C1 segment of cervical spinal cord (tissue), 14 donors: ENCODE measurements around the gene SIL1.
"Not testable (repeated sequence)": the region's sequence is repeated elsewhere in the genome, so short reads cannot be mapped to it uniquely, and the experiment has no call there.

Experiments
- DNase-seq, 14 donors: peaks; one replicate each; lab custom pipeline; 2025; lab: John Stamatoyannopoulos, UW

The SIL1 gene

DNA sequence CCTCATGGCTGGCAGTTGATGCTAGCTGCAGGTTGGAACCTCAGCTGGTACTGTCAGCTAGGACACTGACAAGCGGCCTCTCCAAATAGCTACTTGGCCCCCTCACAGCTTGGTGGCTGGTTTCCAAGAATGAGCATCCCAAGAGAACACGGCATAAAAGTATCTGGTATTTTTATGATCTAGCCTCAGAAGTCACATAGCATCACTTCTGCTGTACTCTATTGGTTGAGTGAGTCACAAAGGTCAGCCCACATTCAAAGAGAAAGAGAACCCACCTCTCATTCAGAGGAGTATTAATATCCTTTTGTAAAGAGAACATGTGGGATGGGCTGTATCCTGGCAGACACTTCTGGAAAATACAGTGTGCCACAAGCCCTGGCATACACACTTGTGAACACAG is 6.0 kb upstream of the SIL1 start:
- no peak for DNase-seq

DNA sequence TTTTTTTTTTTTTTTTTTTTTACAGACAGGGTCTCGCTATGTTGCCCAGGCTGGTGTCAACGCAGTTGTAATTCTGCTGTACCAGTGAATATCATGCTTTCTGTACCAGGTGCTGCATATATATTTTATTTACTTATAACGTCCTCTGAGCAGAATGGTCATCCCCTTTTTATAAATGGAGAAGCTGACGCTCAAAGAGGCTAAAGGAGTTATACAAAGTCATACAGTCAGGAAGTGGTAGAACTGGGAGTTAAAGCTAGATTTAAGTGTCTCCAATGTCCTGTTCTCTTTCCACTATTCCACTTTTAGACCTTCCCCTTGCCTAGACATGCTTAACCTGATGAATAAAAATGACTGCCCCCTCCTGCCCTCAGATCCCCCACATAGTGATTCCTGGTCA is 1.2 kb upstream of the SIL1 start:
- DNase-seq: no peak

- no peak for DNase-seq
These were observed 1.7 kb downstream of the SIL1 start for GRCh38 chr5:139196296-139196956.

GRCh38 chr5:139194486-139194885 is 3.7 kb downstream of the SIL1 start:
- DNase-seq: no peak

DNA sequence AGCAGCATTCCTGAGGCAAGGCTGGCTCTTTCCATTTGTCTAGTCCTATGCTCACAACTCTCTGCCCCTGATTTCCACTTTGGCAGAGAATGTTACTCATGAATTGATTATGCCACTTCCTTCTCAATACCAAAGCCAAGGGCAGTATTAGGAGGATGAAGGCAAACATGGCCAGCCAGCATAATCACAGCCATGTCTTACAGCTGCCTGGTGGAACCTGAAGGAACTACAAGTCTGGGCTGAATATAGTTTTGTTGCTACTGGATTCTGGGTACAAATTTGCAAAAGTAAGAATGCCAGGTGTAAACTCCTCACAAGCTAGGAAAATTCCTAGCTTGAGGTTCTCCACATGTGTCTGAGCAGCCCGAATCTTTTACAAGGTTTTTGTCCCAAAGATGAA is 4.2 kb downstream of the SIL1 start:
- DNase-seq: no peak

GRCh38 chr5:139192906-139193305 is 5.3 kb downstream of the SIL1 start:
- not testable (repeated sequence) for DNase-seq

GRCh38 chr5:139191954-139192353 is 6.2 kb downstream of the SIL1 start:
- not testable (repeated sequence) for DNase-seq

- no peak for DNase-seq
These were observed 8.0 kb downstream of the SIL1 start for GRCh38 chr5:139190125-139190524.

DNA sequence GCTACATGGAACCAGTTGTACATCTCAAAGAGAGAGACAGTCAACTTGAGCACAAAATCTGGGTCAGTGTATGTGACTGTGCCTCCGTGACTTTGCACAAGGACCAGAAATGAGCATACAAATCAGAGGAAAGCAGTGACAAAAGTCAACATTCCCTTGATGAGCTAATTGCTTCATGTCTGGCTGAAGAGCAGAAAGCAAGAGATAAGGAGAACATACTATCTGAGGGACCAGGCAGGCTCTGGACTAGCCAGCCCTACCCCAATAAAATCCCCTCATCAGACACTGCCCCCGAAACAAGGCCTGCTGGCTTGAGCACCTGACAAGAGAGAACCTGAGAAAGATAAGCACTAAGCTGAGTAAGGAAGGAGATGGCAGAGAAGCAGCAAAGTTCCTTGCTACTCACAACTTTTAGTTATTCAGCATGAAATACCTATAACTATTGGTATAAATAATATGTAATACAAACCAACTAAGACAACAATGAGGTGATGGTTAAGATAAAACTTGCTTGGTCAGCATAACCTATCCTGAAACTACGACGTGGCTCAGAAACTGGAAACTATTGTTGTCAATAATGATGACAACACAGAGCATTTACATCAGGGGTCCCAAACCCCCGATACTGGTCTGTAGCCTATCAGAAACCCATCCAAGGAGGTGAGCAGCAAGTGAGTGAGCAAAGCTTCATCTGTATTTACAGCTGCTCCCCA is 9.5 kb downstream of the SIL1 start:
- no peak for DNase-seq

- no peak for DNase-seq
These were observed 11.3 kb downstream of the SIL1 start for GRCh38 chr5:139186752-139187326.

GRCh38 chr5:139186261-139186660 is 11.9 kb downstream of the SIL1 start:
- no peak for DNase-seq

GRCh38 chr5:139185589-139185988 is 12.6 kb downstream of the SIL1 start:
- no peak for DNase-seq

DNA sequence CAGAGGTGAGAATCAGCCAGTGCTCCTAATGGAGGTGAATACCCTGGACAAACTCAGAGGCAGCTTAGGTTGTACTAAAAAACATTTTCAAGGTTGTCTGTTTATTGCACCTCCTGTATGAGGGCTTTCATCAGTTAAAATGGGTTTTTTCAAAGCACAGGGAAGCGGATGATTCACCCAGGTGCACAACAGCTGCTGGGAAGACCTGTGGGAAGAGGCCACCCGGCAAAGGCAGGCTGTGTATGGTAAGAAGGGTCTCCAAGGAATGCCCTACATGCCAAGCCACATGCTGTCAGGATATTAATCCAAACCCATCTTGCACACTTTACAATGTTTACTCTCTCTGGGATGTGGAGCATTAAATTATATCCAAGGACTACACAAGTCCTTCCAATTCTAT is 14.7 kb downstream of the SIL1 start:
- DNase-seq: no peak

DNA sequence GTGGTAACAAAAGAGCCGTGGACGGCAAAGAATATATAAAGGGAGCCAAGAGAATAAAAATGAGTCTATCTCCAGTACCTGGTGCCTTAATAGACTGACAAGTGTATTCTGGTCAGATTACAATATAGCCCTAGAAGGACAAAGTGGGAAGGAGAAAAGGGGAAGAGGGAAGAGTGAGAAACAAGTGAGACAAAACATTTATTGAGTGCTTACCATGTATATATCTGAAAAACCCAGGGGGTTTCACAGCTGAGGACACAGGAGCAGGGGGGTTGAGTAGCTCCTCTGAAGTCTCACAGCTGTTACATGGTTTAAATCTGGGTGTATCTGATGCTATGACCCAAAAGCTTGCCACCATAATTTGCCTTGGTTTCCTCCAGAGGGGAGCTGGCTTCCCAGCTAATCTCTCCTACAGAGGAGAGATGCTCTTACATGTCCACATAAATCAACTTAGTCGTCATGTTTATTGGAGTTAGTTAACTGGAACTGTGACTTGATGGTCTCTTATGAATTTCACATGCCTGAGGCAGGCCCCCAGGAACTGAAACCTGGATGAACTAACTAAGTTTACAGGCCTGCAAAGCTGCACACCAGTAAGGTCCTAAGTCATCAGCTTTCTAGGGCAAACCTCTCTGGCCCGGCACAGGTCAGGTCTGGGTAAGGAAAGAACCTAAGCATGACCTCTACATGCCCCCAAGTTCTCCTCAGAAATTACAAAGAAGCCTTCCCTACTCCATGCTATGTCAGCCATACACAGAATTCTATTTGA is 15.5 kb downstream of the SIL1 start:
- DNase-seq: no peak

GRCh38 chr5:139181835-139182452 is 16.2 kb downstream of the SIL1 start:
- DNase-seq: no peak

DNA sequence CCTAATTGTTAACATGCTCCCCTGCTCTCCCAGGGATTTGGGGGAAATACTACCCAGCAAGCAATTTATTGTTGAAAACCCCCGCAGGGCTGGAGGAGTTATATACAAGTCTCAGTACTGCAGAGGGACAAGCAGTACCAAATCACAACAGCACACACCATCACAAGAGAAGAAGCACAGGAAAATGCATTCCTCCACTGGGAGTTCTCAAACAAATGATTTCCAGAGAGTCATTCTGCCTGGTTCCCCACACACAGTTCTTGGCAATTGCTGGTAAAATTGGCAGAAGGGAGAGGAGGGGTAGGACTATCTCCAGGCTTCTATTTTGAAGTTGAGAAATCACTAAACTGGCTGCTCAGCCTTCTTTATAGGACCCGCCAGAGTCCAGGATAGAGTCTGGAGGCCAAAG is 16.8 kb downstream of the SIL1 start:
- DNase-seq: no peak

GRCh38 chr5:139180850-139181249 is 17.3 kb downstream of the SIL1 start:
- DNase-seq: no peak

- not testable (repeated sequence) for DNase-seq
These were observed 18.2 kb downstream of the SIL1 start for GRCh38 chr5:139179778-139180513.

GRCh38 chr5:139178935-139179334 is 19.2 kb downstream of the SIL1 start:
- no peak for DNase-seq

DNA sequence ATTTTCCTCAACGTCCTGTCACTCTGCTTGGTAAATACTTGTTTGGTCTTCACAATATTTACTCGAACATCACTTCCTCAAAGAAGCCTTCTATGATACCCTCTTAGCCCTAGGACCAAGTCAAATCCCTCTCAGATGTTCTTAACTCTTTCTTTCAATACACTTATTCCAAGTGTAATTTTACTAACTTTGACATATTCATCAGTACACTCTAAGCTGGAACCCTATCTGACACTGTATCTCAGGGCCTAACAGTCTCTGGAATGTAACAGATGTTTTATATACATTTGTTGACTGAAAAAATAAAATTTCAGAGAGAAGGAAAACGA is 19.6 kb downstream of the SIL1 start:
- DNase-seq: no peak
